Smooth muscle cell (in vitro differentiated cells): ENCODE results near the gene PI4K2A. TPM values are rescaled to one million over a fixed set of nuclear protein-coding genes. Genes with fewer than 3 reads are reported as not detected.

Source experiments
- DNase-seq: peaks from one replicate; lab custom pipeline; 2025; ENCODE audit not compliant: unreplicated experiment; lab: John Stamatoyannopoulos, UW
- H2AFZ ChIP-seq: fragments of 200-600 bp; sonication (generic); 2 replicates; pipeline ENCODE4 v1.6.0; 2016; ENCODE audit warnings: antibody characterized with exemption, low read depth, mild to moderate bottlenecking
- H3F3A ChIP-seq: fragments of 200-600 bp; sonication (generic); 2 replicates; pipeline ENCODE4 v1.6.0; 2017; ENCODE audit warnings: antibody characterized with exemption, low read depth
- H3K27ac ChIP-seq: fragments of 200-600 bp; sonication (generic); 2 replicates; pipeline ENCODE4 v1.5.1; 2016; ENCODE audit warnings: low read depth, mild to moderate bottlenecking
- H3K27me3 ChIP-seq: fragments of 200-600 bp; sonication (generic); 2 replicates; pipeline ENCODE4 v1.6.1; 2016; ENCODE audit warnings: low read depth, mild to moderate bottlenecking
- H3K36me3 ChIP-seq: fragments of 200-600 bp; sonication (generic); 2 replicates; pipeline ENCODE4 v1.5.1; 2016; ENCODE audit warnings: low read depth
- H3K4me1 ChIP-seq: fragments of 200-600 bp; sonication (generic); 2 replicates; pipeline ENCODE4 v1.5.1; 2016; ENCODE audit warnings: low read depth
- H3K4me2 ChIP-seq: fragments of 200-600 bp; sonication (generic); 2 replicates; pipeline ENCODE4 v1.6.0; 2016; ENCODE audit warnings: mild to moderate bottlenecking
- H3K4me3 ChIP-seq: fragments of 200-600 bp; sonication (generic); 2 replicates; pipeline ENCODE4 v1.5.1; 2016; ENCODE audit warnings: mild to moderate bottlenecking
- H3K79me2 ChIP-seq: fragments of 200-600 bp; sonication (generic); 2 replicates; pipeline ENCODE4 v1.6.0; 2016; ENCODE audit warnings: low read depth, mild to moderate bottlenecking
- H3K9ac ChIP-seq: fragments of 200-600 bp; sonication (generic); 2 replicates; pipeline ENCODE4 v1.6.0; 2016; ENCODE audit warnings: low read depth
- H3K9me3 ChIP-seq: fragments of 200-600 bp; sonication (generic); replicated peaks from 2 replicates; pipeline ENCODE4 v1.5.1; 2016; ENCODE audit warnings: low read depth
- H4K20me1 ChIP-seq: fragments of 200-600 bp; sonication (generic); 2 replicates; pipeline ENCODE4 v1.6.0; 2016; ENCODE audit warnings: low read depth
- CTCF ChIP-seq: fragments of 200-600 bp; sonication (generic); IDR thresholded peaks from 2 replicates; pipeline ENCODE4 v1.5.1; 2017; ENCODE audit warnings: borderline replicate concordance, mild to moderate bottlenecking, antibody characterized with exemption; ENCODE audit not compliant: insufficient read depth, poor library complexity, severe bottlenecking
- WGBS: methylation state at CpG from one replicate; pipeline ENCODE4 v1.1.7; 2016; ENCODE audit warnings: low lambda C conversion rate; 5-methylcytosine and 5-hydroxymethylcytosine counted together
- polyA plus RNA-seq: library from polyadenylated mRNA; unstranded; fragments of >200 nt; fragmentation: Nextera tagmentation; extraction: Ambion mirVana; gene quantifications from 2 replicates; pipeline ENCODE4 v1.2.1, GENCODE V29; 2016
- total RNA-seq: library from RNA; depleted of rRNA; stranded (reverse); fragments of >200 nt; gene quantifications from 2 replicates; pipeline ENCODE4 v1.2.3, GENCODE V29; 2014

PI4K2A gene
- total and polyA plus RNA-seq, 2 experiments from 2014 or later = 20.8 to 21.0 TPM

- WGBS = 91% methylated on average over 3 of the region's 3 CpGs
- H3K9ac ChIP-seq = no peak overlapping the region
- no peak overlapping the region for H3K27ac ChIP-seq
- DNase-seq = no peak
- H2AFZ ChIP-seq = no peak overlapping the region
- H3K27me3 ChIP-seq = no peaks in the 10 kb centered on the region
- no peak overlapping the region for H3K4me3 ChIP-seq
- H3K4me1 ChIP-seq = peaks cover 5% of the 10 kb centered on the region
- H4K20me1 ChIP-seq = no peaks in the 10 kb centered on the region
- peaks cover 12% of the 10 kb centered on the region for H3K79me2 ChIP-seq
- H3F3A ChIP-seq = no peaks in the 10 kb centered on the region
- no peak for TF ChIP-seq CTCF
- H3K4me2 ChIP-seq = no peak overlapping the region
- H3K9me3 ChIP-seq = no peaks in the 10 kb centered on the region
- no peaks in the 10 kb centered on the region for H3K36me3 ChIP-seq
Measured at GRCh38 chr10:97628228-97628627, 12.2 kb upstream of the PI4K2A start.

GRCh38 chr10:97629289-97629688, 11.2 kb upstream of the PI4K2A start:
- Histone ChIP-seq H3K4me3 (no peak overlapping the region), H3K36me3 (no peaks in the 10 kb centered on the region), H3K9ac (no peak overlapping the region), H3K27ac (no peak overlapping the region), H3K4me2 (no peak overlapping the region), H3K9me3 (no peaks in the 10 kb centered on the region), H3K4me1 (peaks cover 5% of the 10 kb centered on the region), H3F3A (no peaks in the 10 kb centered on the region), H3K79me2 (peaks cover 12% of the 10 kb centered on the region), H3K27me3 (no peaks in the 10 kb centered on the region), H2AFZ (no peak overlapping the region), H4K20me1 (no peaks in the 10 kb centered on the region)
- DNase-seq = no peak
- WGBS = 98% methylated on average over 5 of the region's 5 CpGs
- no peak for TF ChIP-seq CTCF

GRCh38 chr10:97631098-97631497, 9.4 kb upstream of the PI4K2A start:
- H3K27ac ChIP-seq = no peak overlapping the region
- peaks cover 5% of the 10 kb centered on the region for H3K4me1 ChIP-seq
- H3F3A ChIP-seq = no peaks in the 10 kb centered on the region
- no peak for TF ChIP-seq CTCF
- no peaks in the 10 kb centered on the region for H4K20me1 ChIP-seq
- H3K9ac ChIP-seq = no peak overlapping the region
- H3K9me3 ChIP-seq = no peaks in the 10 kb centered on the region
- H3K4me2 ChIP-seq = no peak overlapping the region
- H3K4me3 ChIP-seq = no peak overlapping the region
- no peak overlapping the region for H2AFZ ChIP-seq
- H3K79me2 ChIP-seq = peaks cover 12% of the 10 kb centered on the region
- H3K36me3 ChIP-seq = no peaks in the 10 kb centered on the region
- no peak for DNase-seq
- H3K27me3 ChIP-seq = no peaks in the 10 kb centered on the region

- peak within 1 kb of the TSS; percentile 11 for H3K27ac ChIP-seq
- H3K4me2 ChIP-seq = peak within 1 kb of the TSS; percentile 82
- no peaks in the 10 kb centered on the region for H3K27me3 ChIP-seq
- H2AFZ ChIP-seq = peak within 1 kb of the TSS; percentile 98
- H3K36me3 ChIP-seq = no peaks in the 10 kb centered on the region
- H3K79me2 ChIP-seq = peaks cover 12% of the 10 kb centered on the region
- WGBS = 5% methylated on average over 59 of the region's 62 CpGs
- no peaks in the 10 kb centered on the region for H3F3A ChIP-seq
- DNase-seq = peak; percentile 67
- peaks cover 5% of the 10 kb centered on the region for H3K4me1 ChIP-seq
- peak within 1 kb of the TSS; percentile 28 for H3K9ac ChIP-seq
- H3K4me3 ChIP-seq = peak within 1 kb of the TSS; percentile 67
- no peaks in the 10 kb centered on the region for H3K9me3 ChIP-seq
- H4K20me1 ChIP-seq = no peaks in the 10 kb centered on the region
- TF ChIP-seq CTCF = no peak
Measured at GRCh38 chr10:97632949-97633884, 7.3 kb upstream of the PI4K2A start, which contains the start of gene MORN4. MORN4 (minus strand) TSS chr10:97633500; CDS start chr10:97619653, 13,847 bp downstream.
